Limb (tissue), 2 donors: Measurements from ENCODE around the gene SLC2A4.
A peak's percentile ranks its signal among the peaks of the same experiment; 100 is the strongest.

Source experiments
- DNase-seq, 2 donors: peaks; one replicate each; pipeline ENCODE4 v3.0.0-alpha.2; 2016; ENCODE audit errors: extremely low spot score in 2 of 2

SLC2A4 gene

DNA sequence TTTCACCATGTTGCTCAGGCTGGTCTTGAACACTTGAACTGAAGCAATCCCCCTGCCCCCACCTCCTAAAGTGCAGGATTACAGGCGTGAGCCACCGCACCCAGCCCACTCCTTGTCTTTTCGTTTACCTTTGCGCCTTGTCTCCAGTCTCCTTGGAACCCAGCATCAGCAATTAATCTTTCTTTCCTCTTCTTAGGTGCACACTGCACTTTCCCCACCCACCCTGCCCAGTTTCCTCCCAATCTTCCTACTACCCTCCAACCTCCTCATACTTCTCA, 17.8 kb upstream of the SLC2A4 start:
- DNase-seq = no peak

DNA sequence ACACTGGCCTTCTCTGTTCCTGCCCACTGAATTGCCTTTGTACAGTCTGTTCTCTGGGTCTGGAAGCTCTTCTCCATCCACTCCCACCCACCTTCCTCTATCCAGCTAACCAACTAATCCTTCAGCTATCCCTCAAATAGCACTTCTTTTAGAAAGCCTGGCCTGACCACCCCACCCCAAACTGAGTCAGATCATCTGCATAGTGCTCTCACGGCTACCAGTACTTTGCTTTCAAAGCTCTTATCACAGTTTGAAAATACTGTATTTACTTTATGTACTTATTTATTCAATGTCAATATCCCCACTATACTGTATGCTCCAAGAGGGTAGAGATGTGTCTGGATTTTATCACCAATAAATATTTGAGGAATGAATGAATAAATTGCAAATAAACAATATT, 14.7 kb upstream of the SLC2A4 start:
- no peak for DNase-seq

DNA sequence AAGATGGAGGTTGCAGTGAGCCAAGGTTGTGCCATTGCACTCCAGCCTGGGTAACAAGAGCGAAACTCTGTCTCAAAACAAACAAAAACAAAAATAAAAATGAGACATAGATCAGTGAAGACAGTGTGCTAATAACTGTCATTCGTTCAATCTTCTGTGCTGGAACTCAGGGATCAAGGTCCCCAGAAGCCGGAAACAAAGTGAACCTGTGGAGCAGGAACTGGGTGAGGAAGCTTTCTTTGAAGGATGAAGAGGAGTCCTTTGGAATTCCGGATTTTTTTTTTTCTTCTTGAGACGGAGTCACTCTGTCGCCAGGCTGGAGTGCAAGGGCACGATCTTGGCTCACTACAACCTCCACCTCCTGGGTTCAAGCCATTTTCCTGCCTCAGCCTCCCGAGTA, 2.1 kb upstream of the SLC2A4 start:
- DNase-seq = no peak

DNA sequence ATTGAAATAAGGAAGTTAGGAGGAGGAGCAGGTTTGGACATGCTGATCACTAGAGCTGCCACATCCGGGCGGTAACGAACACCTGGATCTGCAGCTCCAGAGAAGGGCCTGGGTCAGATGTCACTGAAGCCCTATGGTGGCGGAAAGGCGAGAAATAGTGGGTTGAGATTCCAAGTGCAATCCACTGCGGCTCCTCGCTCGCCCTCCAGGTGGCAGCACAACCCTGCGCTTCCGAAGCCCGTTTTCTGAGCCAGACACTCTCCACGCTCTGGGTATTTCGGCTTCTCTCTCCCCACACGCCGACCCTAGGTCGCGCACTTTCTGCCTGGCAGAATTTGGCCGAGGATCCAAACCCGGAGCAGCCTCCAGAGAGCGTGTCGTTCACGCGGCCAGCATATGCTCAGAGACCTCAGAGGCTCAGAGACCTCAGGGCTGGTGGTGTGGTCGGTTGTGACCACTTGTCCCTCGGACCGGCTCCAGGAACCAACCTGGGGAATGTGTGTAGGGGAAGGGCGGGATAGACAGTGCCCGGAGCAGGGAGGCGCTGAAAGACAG, 922 bp upstream of the SLC2A4 start:
- DNase-seq = peak; percentile 87 to 91

GRCh38 chr17:7281953-7282751, 634 bp downstream of the SLC2A4 start:
- DNase-seq = peak in 1 of 2 donors; percentile 63

DNA sequence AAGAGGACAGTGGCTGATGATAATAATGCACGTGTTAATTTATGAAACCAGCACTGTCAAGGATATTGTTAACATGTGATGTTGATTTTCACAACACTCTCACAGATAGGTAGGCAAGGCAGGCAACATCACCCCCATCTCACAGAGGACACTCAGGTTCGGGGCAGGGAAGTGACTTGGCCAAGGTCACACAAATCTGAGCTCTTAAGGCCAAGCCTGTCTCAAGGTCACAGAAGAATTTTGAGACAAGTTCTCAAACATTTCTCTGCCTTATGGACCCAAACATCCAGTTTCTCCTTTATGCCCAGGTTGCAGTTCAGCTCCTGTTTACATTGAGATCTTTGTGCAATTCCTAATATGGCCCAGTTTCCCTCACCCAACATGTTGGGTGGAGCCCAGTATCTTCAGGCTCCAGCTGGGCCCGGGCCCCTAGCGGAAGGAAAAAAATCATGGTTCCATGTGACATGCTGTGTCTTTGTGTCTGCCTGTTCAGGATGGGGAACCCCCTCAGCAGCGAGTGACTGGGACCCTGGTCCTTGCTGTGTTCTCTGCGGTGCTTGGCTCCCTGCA, 1.3 kb downstream of the SLC2A4 start:
- no peak for DNase-seq

- no peak for DNase-seq
These were observed 2.1 kb downstream of the SLC2A4 start for GRCh38 chr17:7283471-7284216.

- no peak for DNase-seq
These were observed 3.4 kb downstream of the SLC2A4 start for GRCh38 chr17:7284911-7285310.

DNA sequence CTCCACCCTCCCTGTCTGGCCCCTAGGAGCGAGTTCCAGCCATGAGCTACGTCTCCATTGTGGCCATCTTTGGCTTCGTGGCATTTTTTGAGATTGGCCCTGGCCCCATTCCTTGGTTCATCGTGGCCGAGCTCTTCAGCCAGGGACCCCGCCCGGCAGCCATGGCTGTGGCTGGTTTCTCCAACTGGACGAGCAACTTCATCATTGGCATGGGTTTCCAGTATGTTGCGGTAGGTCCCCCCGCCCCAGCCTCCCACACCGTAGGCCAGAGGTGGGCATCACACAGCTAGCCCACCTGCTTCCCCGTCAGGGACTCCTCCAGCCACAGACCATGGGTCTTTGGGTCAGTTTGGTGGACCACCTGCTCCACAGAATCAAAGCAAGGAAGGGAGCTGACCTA, 4.2 kb downstream of the SLC2A4 start:
- DNase-seq = no peak

DNA sequence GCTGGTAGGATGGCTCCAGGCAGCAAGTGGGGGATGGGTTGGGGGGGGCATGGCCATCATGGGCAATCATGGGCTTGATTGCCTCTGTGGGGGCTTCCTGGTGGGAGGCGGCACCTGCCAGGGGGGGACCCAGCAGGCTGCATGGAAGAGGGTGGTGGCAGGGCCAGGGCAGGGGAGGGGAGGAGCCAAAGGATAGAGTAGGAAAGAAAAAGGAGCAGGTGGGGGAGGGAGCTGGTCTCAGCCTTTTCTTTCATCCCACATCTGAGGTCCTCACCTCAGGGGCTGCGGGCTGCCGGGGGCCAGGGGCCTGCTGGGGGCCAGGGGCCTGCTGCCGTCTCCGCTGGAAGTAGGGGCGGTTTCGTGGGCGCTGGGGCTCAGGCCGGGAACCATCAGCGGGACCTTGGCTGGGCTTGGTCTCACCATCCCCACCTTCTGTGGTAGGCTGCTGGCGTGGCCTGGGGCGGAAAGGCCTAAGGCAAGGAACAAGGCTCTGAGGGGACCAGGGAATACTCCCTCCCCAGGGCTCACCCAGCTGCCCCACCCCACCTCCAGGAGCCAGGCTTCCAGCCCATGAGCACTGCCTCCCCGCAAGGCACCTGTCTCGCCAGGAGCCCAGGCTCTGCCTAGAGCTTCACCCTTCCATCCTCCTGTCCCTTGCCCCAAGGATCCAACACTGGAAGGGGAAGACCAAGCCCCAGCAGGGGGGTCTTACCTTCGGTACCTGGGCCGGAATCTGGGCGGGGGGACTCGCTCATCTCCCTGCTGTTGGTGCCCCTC, 7.9 kb downstream of the SLC2A4 start:
- DNase-seq = no peak

- DNase-seq = no peak
These were observed 8.6 kb downstream of the SLC2A4 start for GRCh38 chr17:7290166-7290565.

GRCh38 chr17:7290685-7291084, 9.2 kb downstream of the SLC2A4 start:
- no peak for DNase-seq

GRCh38 chr17:7292194-7292593, 10.7 kb downstream of the SLC2A4 start:
- no peak for DNase-seq

- no peak for DNase-seq
These were observed 11.2 kb downstream of the SLC2A4 start for GRCh38 chr17:7292729-7293128.

GRCh38 chr17:7293159-7293558, 11.6 kb downstream of the SLC2A4 start:
- no peak for DNase-seq

- DNase-seq = no peak
These were observed 12.5 kb downstream of the SLC2A4 start for GRCh38 chr17:7293816-7294613.

- DNase-seq = peak; percentile 18 to 83
These were observed 13.2 kb downstream of the SLC2A4 start, which contains the start of gene YBX2 for GRCh38 chr17:7294614-7295153. Gene YBX2 (minus strand): TSS chr17:7294639. CDS start chr17:7294500, 139 bp downstream.

GRCh38 chr17:7295230-7296180, 14.0 kb downstream of the SLC2A4 start:
- DNase-seq = no peak

GRCh38 chr17:7296189-7296861, 14.8 kb downstream of the SLC2A4 start:
- peak; percentile 66 to 88 for DNase-seq
